Measurements from ENCODE around the gene EHBP1.

Gene EHBP1

DNA sequence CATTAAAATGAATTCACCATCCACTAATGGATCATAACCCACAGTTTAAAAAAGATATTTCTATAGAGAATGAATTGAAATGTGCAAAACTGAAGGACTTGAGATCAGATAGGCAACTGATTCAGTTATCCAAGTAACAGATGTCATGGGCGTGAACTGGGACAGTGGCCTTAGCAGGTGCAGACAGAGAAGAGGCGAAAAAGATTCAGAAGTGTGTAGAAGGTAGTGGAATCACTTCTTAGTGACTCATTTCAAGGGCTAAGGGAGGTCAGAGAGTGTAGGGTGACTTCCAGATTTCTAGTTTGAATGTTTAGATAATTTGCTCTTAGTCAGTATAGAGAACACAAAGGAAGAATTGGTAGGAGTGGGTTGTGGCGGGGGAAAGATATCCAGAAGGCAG, 79.7 kb downstream of the EHBP1 start:
- no peak for DNase-seq (ENCODE audit: low read depth)

DNA sequence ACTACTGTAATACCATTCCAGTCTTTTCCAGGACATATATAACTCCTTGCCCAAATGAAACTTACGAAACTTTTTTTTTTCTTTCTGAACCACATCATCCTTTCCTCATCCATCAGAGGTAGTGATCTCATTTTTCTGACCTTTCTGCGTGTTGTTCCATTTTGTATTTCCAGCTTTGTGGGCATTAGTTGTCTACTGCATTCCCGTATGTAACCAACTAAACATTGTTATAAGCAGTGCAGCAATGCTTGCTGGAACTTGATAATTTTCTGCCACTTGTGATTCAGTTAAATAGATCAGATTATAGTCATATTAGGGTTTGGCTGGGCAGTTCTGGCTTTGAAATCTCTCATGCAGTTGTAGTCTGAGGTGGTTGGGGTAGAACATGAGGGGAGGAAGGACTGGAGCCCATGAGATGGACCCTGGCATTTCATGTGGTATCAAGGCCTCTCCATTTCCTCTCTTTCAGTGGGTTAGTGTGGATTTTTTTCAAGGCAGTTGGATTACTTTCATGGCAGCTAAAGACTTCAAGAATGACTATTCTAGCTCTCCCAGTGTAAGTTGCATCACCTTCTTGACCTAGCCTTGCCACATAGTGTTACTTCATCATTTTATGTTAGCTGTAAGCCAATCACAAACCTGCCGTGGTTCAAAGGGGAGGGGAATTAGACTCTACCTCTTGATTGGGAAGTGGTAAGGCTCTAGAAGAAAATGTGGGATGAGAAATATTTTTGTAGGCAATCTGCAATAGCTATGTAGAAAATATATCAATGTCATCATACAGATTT, 80.5 kb downstream of the EHBP1 start:
- DNase-seq (ENCODE audit: low read depth): peak; percentile 22

DNA sequence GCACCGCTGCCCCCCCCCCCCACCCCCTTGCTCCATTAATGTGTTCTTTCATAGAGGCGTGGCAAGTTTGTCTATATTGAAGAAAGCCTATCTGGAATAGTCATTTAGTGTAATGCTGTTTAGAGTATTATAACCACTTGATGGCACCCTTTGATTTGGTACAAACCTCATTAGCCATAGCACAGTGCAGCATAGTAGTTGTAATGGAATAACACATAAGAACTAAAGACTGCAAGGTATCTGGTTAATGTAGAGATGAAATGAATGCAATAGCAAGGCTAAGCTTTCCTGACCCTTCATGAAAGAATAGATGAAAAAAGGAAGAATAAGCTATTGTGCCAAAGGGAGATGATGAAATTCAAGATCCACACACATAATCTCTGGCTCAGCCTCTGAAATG, 81.9 kb downstream of the EHBP1 start:
- DNase-seq (ENCODE audit: low read depth): no peak

DNA sequence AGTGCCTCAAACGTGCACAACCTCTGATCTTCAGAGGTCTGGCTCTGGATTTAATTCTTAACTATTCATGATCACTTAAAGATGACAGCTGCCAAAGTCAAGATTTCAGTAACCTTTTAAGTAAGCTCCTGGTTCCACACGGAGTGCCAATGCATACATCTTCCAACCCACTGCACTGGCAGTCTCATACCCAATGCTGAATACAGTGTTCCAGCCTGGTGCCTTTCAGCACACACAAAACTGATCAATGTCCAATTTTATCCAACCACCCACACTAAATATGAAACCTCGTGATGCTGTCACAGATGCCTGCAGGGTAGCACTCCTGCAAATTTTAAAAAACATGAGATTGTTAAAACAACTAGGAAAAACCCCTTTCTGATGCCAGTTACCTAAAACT, 84.0 kb downstream of the EHBP1 start:
- no peak for DNase-seq (ENCODE audit: low read depth)

DNA sequence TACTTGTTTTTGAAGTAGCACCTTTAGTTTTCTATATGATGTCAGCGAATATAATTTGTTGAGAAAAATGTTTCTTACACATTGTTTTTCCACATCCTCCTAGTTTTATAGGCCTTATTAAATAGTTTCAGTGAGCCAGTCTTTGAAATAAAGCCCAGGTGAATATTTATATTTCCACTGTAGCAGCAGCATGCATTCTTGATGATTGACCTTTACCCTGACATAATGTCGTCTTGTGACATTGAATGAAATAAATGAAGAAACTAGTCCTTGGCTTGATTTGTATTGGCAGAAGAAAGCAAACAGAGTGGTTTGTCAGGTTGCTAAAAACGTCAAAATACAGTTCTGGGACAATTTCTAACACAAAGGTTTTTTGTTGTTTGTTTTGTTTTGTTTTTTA, 84.4 kb downstream of the EHBP1 start:
- no peak for DNase-seq (ENCODE audit: low read depth)

DNA sequence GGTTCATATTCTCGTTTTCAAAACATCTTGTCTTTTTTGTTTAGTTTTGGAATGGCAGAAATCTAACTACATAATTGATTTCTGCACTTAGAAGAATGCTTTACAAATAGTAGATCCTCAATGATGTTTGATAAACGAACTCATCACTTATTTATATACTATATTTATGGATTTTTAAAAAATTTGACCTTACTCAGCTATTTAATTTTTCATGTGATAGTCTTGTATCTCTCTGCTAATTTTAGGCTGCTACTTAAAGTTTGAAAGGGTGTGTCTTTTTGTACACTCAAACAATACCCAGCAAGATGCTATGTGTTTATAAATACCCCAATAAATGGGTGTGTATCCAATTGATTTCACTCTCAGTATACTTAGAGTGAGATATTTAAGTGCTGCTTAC, 86.9 kb downstream of the EHBP1 start:
- DNase-seq (ENCODE audit: low read depth): no peak

DNA sequence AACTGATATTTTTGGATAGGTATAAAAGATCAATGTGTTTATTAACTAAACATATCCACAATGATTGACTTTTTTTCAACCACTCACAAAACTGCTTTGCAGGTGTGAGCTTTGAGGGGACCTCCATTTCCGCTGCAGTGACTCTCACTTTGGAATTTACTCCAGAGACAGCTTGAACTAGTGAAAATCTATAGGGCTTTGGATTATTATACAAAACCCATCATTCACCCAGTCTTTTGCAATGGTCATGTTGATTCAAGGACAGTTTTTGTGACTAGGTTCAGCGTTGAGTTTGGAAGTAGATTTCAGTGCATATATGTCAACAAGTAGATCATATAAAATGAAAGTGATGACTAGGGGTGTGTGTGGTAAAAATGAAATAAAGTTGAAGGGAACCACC, 87.7 kb downstream of the EHBP1 start:
- DNase-seq (ENCODE audit: low read depth): no peak

DNA sequence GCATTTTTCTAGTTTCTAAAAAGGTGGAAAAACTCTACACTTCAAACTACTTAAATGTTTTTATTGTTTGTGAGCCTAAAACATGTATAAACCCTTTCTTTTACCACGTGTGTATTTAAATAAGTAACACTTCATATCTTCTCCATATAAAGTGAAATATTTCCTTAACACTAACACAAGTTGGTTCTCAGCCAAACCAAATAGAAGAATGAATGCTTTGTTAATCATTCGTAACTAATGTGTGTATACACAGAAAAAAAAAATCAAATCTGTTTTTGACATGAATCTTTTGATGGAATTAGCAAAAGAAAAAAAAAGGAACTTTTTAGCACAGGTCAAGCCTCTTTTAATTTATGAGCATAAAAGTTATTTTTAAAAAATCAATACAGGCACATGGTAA, 89.3 kb downstream of the EHBP1 start:
- no peak for DNase-seq (ENCODE audit: low read depth)

DNA sequence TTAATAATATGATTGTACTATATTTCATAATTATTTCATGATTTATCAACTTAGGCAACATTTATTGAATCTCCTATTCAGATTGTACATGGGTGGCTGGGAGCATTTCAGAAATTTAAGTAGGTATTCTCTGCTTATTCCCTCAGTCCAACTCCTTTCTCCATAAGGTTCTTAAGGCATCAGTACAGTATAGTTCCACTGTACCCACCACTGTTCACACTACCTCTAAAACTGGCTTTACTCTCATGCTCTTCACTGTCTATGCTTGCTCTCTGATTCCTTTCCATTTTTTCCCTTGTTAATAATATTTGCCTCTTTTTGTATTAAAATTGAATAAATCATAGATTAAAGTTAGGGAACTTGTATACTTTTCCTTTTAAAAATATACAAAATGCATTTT, 89.8 kb downstream of the EHBP1 start:
- no peak for DNase-seq (ENCODE audit: low read depth)

DNA sequence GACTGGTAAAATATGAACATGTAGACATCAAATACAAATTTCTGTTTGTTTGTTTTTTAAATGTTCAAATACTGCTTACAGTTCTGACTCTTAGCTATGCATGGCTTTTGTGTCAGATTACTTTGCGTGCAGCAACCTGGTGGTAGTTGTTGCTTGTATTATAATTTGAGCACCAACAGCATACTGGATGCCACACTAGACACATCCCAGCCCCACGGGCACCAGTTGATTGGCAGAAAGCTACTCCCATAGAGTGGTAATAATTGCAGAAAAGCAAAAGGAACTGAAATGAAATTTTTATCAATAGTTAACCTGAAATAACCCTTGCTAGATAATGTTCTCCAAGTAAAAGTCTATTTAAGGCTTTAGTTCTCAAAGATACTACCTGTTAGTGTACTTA, 91.6 kb downstream of the EHBP1 start:
- DNase-seq (ENCODE audit: low read depth): no peak

DNA sequence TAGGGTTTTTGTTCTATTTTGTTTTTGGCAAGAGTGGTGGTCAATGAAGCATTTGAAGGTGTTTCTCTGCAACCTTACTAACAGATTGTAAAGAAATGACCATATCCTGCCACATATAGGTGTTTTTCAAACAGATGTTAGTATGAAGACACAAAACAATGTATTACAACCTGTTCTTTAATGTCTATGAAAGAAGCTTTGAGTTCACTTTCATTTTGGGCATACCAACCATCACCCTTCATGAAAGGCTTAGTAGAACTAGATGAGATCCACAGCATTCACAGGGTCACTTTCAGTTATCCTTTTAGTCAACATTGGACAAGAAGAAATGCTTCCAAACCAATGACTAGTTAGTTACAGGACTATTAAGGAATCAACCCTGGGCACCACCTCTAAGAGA, 95.1 kb downstream of the EHBP1 start:
- DNase-seq (ENCODE audit: low read depth): no peak

DNA sequence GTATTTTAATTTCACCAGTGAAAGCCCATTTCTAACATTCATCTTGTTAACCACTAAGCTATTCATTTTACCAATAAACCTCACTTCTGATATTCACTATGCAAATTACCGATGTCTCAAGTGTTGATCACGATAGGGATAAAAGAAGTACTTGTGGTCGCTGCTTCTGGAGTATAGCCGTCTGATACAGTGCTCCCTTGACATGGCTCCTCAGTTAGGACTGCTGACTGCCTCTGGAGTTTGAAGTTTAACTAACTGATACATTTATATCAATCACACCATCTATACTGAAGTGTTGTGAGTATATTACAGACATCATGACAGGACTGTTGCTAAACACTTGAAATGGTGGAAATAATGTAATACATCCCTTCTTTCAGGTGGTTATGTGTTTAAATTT, 95.6 kb downstream of the EHBP1 start:
- no peak for DNase-seq (ENCODE audit: low read depth)

DNA sequence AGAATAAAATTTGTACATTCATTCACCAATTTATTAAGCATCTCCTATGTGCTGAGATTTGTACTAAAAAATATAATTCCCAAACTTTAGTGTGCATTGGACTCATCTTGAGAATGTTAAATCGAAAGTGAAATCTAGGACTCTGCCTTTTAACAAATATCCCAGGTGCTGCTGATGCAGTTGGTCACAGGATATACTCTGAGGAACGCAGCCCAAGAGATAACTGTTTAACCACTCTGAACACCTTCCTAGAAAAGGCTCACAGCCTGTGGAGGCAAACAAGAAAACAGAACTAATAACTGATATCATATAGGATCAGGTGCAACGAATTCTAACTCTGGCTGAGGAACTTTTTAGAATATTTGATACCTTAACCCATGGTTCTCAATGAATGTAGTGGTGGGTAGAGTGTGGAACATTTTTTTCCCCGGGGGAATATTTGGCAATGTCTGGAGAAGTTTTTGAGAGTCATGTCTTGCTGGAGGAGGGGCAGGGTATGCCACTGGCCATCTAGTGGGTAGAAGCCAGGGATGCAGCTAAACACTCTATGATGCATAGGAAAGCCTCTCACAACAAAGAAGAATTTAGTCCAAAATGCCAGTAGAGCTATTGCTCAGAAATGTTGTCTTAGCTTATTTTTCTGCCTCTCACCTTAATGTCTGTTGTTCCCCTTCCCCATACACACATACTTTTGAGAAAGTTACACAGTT, 96.5 kb downstream of the EHBP1 start:
- DNase-seq (ENCODE audit: low read depth): no peak

DNA sequence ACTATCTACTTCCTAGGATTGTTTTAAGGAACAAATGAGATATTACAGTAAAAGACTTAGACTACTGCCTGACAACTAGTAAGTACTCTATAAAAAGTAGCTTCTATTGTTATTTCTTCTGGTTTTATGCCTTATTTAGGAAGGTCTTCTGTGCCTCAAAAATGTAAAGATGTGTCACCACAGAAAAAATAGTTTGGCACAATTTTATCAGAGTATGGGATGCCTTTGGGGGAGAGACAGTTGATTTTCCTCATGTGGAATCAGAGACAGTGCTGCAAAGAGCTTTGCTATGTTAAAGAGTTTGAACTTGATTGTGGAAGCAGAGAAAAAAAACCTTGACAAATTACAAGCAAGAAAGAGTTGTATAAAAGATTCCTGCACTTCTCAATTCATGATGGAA, 98.4 kb downstream of the EHBP1 start:
- no peak for DNase-seq (ENCODE audit: low read depth)

DNA sequence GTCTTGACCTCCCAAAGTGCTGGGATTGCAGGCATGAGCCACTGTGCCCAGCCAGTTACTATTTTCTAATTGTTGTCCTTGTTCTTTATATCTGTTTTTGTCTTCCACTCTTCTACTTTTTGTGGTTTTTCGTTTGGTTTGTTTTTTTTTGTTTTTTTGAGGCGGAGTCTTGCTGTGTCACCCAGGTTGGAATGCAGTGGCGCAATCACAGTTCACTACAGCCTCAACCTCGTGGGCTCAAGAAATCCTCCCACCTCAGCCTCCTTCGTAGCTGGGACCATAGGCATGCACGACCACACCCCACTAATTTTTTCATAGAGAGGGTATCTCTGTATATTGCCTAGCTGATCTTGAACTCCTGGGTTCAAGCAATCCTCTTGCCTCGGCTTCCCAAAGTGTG, 100.7 kb downstream of the EHBP1 start:
- DNase-seq (ENCODE audit: low read depth): no peak

DNA sequence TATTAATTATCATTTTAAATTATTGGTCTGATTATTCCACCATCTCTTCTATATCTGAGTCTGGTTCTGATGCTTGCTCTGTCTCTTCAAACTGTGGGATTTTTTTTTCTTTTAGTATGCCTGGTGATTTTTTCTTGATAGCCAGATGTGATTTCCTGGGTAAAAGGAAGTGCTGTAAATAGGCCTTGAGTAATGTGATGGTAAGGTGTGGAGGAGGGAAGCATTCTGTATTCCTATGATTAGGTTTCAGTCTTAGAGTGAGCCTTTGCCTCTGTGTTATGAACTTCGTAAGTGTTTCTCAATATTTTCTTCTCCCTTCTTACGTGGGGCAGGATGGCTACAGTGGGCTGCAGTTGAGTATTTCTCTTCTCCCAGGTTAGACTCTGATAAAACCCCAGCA, 103.0 kb downstream of the EHBP1 start:
- DNase-seq (ENCODE audit: low read depth): no peak

DNA sequence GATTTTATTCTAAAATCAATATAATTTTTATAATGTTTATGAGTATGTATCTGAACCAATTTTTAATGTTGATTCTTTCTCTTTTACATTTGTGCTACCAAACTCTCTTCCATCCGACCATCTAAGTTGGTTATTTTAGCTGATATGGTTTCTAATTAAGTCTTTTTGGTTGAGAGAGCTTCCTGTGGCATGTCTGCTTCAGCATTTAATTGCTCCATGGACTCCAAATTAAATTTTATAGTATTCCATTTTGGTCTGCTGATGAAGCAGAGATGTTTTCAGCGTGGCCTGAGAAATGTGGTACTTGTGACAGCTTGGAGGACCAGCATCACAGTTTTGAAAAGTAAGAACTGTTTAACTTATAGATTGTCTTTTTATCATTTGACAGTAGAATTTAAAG, 105.6 kb downstream of the EHBP1 start:
- no peak for DNase-seq (ENCODE audit: low read depth)

DNA sequence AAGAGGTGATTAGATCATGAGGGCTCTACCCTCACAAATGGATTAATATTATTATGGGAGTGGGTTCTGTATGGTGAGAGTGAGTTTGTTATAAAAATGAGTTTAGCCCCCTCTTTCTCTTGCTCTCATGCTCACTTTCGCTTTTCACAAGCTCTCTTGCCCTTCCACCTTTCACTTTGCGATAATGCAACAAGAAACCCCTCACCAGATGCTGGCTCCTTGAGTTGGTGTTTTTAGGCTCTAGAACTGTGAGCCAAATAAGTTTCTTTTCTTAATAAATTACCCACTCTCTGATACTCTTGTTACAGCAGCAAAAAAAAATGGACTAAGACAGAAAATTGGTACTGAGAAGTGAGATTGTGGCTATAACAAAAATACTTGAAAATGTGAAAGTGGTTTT, 106.5 kb downstream of the EHBP1 start:
- no peak for DNase-seq (ENCODE audit: low read depth)

DNA sequence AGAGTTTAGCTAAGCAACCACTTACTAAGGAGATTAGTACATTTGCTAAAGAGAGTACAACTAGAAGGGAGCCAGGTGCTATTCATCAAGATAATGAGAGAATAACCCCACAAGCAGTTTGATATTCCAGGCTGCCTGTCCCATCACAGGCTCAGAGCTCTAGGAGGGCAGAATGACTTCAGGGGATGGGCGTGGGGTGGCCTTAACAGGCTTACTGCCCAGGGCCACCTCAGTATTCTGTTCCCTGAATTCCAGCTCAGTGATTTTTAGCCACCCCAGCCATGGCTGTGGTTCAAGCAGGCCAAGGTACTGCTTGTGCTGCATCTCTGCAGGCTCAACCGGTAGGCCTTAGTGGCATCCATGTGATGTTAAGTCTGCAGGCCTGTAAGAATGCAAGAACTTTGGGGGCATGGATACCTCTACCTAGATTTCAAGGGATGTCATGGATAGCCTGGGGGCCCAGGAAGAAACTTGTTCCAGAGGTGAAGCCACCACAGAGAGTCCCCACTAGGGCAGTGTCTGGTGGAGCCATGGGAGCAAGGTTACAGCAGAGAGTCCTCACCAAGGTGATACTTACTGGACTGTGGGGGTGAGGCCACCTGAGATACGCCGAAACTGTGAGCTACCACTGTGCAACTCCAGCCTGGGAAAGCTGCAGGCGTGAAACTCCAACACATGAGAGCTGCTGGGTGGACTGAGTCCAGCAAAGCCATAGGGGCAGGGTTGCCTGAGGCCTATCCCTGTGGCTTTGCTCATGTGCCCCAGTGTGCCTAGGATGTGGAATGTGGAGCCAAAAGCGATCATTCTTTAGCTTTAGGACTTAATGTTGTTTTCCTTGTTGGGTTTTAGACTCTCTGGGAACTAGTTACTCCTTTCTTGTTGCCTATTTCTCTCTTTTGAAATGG, 107.7 kb downstream of the EHBP1 start:
- DNase-seq (ENCODE audit: low read depth): no peak

DNA sequence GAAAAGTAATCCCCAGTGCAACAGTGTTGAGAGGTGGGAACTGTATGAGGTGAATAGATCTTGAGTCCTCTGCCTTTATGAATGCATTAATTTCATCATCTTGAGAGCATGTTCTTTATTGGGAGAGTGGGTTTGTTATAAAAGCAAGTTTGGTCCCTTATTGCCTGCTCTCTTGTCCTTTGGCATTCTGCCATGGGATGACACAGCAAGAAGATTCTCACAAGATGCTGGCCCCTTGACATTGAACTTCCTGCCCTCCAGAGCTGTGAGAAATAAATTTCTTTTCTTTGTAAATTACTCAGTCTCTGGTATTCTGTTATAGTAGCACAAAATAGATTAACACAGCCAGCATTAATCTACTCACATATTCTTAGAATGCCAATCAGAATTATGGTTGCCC, 108.6 kb downstream of the EHBP1 start:
- peak; percentile 37 for DNase-seq (ENCODE audit: low read depth)

DNA sequence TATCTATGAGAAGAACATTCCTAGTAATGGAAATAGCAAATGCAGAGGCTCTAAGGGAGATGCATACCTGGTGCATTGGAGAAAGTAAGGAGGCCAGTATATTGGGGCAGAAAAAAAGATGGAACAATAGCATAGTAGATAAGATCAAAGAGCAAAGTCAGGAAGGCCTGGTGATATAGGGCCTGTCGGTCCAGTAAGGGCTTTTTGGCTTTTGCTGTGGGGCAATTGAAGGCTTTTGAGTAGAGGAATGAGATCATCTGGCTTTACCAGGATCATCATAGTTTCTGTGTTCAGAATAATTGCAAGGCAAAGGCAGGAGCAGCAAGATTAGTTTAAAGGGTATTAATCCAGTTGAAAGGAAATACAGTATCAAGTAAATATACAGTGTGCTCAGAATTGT, 111.8 kb downstream of the EHBP1 start:
- DNase-seq (ENCODE audit: low read depth): no peak

DNA sequence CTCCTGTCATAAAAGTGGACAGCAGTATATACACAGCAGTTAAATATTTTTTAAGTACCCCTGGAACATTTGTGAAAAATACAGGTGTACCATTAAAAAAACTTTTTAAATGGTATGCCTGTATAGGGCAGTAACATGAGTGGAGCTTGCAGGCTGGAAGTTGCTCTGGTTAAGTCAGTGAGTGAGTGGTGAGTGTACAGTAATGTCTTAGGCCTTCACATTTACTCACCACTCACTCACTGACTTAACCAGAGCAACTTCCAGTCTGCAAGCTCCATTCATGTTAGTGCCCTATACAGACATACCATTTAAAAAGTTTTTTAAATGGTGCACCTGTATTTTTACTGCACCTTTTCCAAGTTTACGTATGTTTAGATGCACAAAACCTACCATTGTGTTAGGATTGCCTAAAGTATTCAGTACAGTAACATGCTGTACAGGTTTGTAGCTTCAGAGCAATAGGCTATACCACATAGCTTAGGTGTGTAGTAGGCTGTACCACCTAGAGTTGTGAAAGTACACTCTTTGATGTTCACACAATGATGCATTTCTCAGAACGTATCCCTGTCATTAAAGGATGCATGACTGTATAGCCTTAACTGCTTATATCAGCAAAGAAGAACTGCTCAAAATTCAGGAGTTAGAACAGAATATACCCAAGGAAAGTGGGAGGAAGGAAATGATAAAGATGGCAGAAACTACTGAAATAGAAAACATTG, 112.6 kb downstream of the EHBP1 start:
- peak; percentile 26 for DNase-seq (ENCODE audit: low read depth)

Data from stromal cell of bone marrow (primary cell).